HEK293 (cell line): ENCODE data around the gene CENPM.

Source experiments
- TCF7L2 ChIP-seq: IDR thresholded peaks from 2 replicates; pipeline ENCODE4 v1.6.1; 2011; ENCODE audit warnings: low read depth, mild to moderate bottlenecking, inconsistent platforms, low read length, moderate library complexity, borderline replicate concordance
- ZFP41 ChIP-seq: fragments of 450-650 bp; formaldehyde crosslinking; IDR thresholded peaks from 2 replicates; pipeline ENCODE4 v1.5.1; 2016; ENCODE audit warnings: missing biosample characterization, missing genetic modification characterization, borderline replicate concordance
- ZNF394 ChIP-seq: fragments of 450-650 bp; formaldehyde crosslinking; IDR thresholded peaks from 2 replicates; pipeline ENCODE4 v1.5.1; 2016; ENCODE audit warnings: missing biosample characterization, missing genetic modification characterization, mild to moderate bottlenecking, moderate library complexity, borderline replicate concordance
- ZNF501 ChIP-seq: fragments of 450-650 bp; formaldehyde crosslinking; IDR thresholded peaks from 2 replicates; pipeline ENCODE4 v1.5.1; 2016; ENCODE audit warnings: missing biosample characterization, missing genetic modification characterization
- TF ChIP-seq, protein P1 (sequence below): fragments of 450-650 bp; formaldehyde crosslinking; IDR thresholded peaks from 2 replicates; pipeline ENCODE4 v1.5.1; 2016; ENCODE audit warnings: missing biosample characterization, missing genetic modification characterization
- TF ChIP-seq, protein P2 (sequence below): fragments of 450-650 bp; formaldehyde crosslinking; IDR thresholded peaks from 2 replicates; pipeline ENCODE4 v1.5.1; 2016; ENCODE audit warnings: missing biosample characterization, missing genetic modification characterization

DNA sequence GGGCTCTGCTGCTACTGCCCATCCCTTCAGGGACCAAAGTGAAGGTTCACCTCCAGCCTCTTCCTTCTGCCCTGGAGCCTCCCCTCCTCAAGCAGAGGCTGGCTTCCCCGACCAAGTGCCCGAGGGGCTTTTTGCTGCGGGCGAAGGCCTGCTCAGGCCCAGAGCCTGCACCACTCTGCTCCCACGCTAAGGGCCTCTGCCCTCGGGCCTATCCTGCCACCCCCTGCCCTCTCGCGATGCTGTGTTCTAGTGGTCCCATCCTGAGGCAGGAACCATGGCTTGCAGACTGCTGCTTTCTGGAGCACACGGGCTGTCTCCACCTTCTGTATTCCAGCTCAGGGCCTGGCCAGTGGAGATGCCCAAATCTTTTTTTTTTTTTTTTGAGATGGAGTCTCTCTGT, 11.4 kb downstream of the CENPM start:
- TF ChIP-seq, protein P1, sequence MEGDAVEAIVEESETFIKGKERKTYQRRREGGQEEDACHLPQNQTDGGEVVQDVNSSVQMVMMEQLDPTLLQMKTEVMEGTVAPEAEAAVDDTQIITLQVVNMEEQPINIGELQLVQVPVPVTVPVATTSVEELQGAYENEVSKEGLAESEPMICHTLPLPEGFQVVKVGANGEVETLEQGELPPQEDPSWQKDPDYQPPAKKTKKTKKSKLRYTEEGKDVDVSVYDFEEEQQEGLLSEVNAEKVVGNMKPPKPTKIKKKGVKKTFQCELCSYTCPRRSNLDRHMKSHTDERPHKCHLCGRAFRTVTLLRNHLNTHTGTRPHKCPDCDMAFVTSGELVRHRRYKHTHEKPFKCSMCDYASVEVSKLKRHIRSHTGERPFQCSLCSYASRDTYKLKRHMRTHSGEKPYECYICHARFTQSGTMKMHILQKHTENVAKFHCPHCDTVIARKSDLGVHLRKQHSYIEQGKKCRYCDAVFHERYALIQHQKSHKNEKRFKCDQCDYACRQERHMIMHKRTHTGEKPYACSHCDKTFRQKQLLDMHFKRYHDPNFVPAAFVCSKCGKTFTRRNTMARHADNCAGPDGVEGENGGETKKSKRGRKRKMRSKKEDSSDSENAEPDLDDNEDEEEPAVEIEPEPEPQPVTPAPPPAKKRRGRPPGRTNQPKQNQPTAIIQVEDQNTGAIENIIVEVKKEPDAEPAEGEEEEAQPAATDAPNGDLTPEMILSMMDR (tag by site-specific recombination), result no peak
- TF ChIP-seq TCF7L2 (no peak), ZFP41 (no peak), ZNF394 (tag by site-specific recombination) (no peak), ZNF501 (no peak)
- TF ChIP-seq, protein P2, sequence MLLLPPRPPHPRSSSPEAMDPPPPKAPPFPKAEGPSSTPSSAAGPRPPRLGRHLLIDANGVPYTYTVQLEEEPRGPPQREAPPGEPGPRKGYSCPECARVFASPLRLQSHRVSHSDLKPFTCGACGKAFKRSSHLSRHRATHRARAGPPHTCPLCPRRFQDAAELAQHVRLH (tag by site-specific recombination), result no peak
